HuH-7 (cell line): Measurements from ENCODE around the gene RFPL4A.
A peak's percentile ranks its signal among the peaks of the same experiment; 100 is the strongest.

Experiments used
- DNase-seq: peaks from one replicate; pipeline ENCODE4 v3.0.0; 2011; ENCODE audit warnings: low spot score

RFPL4A gene

GRCh38 chr19:55809381-55810058, 50.6 kb downstream of the RFPL4A start:
- peak; percentile 61 for DNase-seq

GRCh38 chr19:55811340-55811739, 52.4 kb downstream of the RFPL4A start:
- no peak for DNase-seq

GRCh38 chr19:55812449-55812848, 53.6 kb downstream of the RFPL4A start:
- no peak for DNase-seq
